SU-DHL-6 (cell line): ENCODE measurements around the gene IFNGR1.

Experiments used
- H2AFZ ChIP-seq: fragments of 200-600 bp; sonication (generic); 2 replicates; pipeline ENCODE4 v1.6.1; 2014; ENCODE audit warnings: low read depth, mild to moderate bottlenecking, moderate library complexity, mixed read lengths, antibody characterized with exemption, low read length; ENCODE audit not compliant: severe bottlenecking
- H3F3A ChIP-seq: fragments of 200-600 bp; shearing (Covaris generic); 2 replicates; pipeline ENCODE4 v1.6.0; 2016; ENCODE audit warnings: antibody characterized with exemption, mild to moderate bottlenecking; ENCODE audit not compliant: insufficient read depth
- H3K27ac ChIP-seq: fragments of 200-600 bp; sonication (generic); 2 replicates; pipeline ENCODE4 v1.5.1; 2016; ENCODE audit warnings: low read depth, mild to moderate bottlenecking, low read length, moderate library complexity, mixed read lengths
- H3K27me3 ChIP-seq: fragments of 200-600 bp; sonication (generic), shearing (Covaris generic); 2 replicates; pipeline ENCODE4 v1.6.0; 2014; ENCODE audit warnings: mild to moderate bottlenecking, low read length
- H3K36me3 ChIP-seq: fragments of 200-600 bp; sonication (generic); 2 replicates; pipeline ENCODE4 v1.6.1; 2014; ENCODE audit warnings: mild to moderate bottlenecking, low read length, mixed read lengths
- H3K4me2 ChIP-seq: fragments of 300-600, 200-600 bp; shearing (Covaris generic), sonication (generic); 2 replicates; pipeline ENCODE4 v1.6.0; 2014; ENCODE audit warnings: low read length, low read depth, mild to moderate bottlenecking; ENCODE audit not compliant: poor library complexity, severe bottlenecking
- H3K4me3 ChIP-seq: fragments of 200-600 bp; sonication (generic); 2 replicates; pipeline ENCODE4 v1.5.1; 2014; ENCODE audit warnings: antibody characterized with exemption, low read length, mild to moderate bottlenecking, mixed read lengths; ENCODE audit not compliant: insufficient read depth, poor library complexity, severe bottlenecking
- H3K79me2 ChIP-seq: fragments of 200-600 bp; sonication (generic); 2 replicates; pipeline ENCODE4 v1.6.1; 2014; ENCODE audit warnings: mild to moderate bottlenecking, low read length, moderate library complexity; ENCODE audit not compliant: insufficient read depth
- H3K9ac ChIP-seq: fragments of 200-600 bp; sonication (generic); 2 replicates; pipeline ENCODE4 v1.7.0; 2014; ENCODE audit warnings: mild to moderate bottlenecking, low read length
- H3K9me2 ChIP-seq: fragments of 200-600 bp; sonication (generic); replicated peaks from 2 replicates; pipeline ENCODE4 v1.6.1; 2014; ENCODE audit warnings: low read length; ENCODE audit not compliant: insufficient read depth
- H3K9me3 ChIP-seq: fragments of 200-600 bp; sonication (generic); 2 replicates; pipeline ENCODE4 v1.6.1; 2014; ENCODE audit warnings: low read length, mixed read lengths; ENCODE audit not compliant: insufficient read depth
- H4K20me1 ChIP-seq: fragments of 200-600 bp; sonication (generic); 2 replicates; pipeline ENCODE4 v1.6.1; 2014; ENCODE audit warnings: low read depth, mild to moderate bottlenecking, antibody characterized with exemption, low read length, moderate library complexity, mixed read lengths
- EZH2phosphoT487 ChIP-seq: fragments of 200-600 bp; sonication (generic), shearing (Covaris generic); conservative IDR thresholded peaks from 2 replicates; pipeline ENCODE4 v1.6.1; 2018; ENCODE audit warnings: mild to moderate bottlenecking, antibody characterized with exemption, low read length, moderate library complexity, mixed read lengths
- TF ChIP-seq, protein P1 (sequence below): fragments of 200-600 bp; sonication (generic); IDR thresholded peaks from one replicate; pipeline ENCODE4 v1.5.1; 2017; ENCODE audit warnings: antibody characterized with exemption, mild to moderate bottlenecking, low read length, moderate library complexity; ENCODE audit not compliant: insufficient read depth, poor library complexity, severe bottlenecking

Gene IFNGR1

GRCh38 chr6:137230547-137230946 lies 11.4 kb upstream of the IFNGR1 start:
- no peak overlapping the region for H3K4me2 ChIP-seq
- no peak overlapping the region for H3K9ac ChIP-seq
- TF ChIP-seq EZH2phosphoT487 = no peak
- TF ChIP-seq, protein P1, sequence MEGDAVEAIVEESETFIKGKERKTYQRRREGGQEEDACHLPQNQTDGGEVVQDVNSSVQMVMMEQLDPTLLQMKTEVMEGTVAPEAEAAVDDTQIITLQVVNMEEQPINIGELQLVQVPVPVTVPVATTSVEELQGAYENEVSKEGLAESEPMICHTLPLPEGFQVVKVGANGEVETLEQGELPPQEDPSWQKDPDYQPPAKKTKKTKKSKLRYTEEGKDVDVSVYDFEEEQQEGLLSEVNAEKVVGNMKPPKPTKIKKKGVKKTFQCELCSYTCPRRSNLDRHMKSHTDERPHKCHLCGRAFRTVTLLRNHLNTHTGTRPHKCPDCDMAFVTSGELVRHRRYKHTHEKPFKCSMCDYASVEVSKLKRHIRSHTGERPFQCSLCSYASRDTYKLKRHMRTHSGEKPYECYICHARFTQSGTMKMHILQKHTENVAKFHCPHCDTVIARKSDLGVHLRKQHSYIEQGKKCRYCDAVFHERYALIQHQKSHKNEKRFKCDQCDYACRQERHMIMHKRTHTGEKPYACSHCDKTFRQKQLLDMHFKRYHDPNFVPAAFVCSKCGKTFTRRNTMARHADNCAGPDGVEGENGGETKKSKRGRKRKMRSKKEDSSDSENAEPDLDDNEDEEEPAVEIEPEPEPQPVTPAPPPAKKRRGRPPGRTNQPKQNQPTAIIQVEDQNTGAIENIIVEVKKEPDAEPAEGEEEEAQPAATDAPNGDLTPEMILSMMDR = no peak
- no peak overlapping the region for H2AFZ ChIP-seq
- no peak overlapping the region for H3K27ac ChIP-seq
- no peaks in the 10 kb centered on the region for H3K79me2 ChIP-seq
- no peak overlapping the region for H3K4me3 ChIP-seq
- no peaks in the 10 kb centered on the region for H3K27me3 ChIP-seq
- H3K36me3 ChIP-seq = no peaks in the 10 kb centered on the region
- H3K9me2 ChIP-seq = no peaks in the 10 kb centered on the region
- no peaks in the 10 kb centered on the region for H3K9me3 ChIP-seq
- no peaks in the 10 kb centered on the region for H4K20me1 ChIP-seq
- no peaks in the 10 kb centered on the region for H3F3A ChIP-seq

DNA sequence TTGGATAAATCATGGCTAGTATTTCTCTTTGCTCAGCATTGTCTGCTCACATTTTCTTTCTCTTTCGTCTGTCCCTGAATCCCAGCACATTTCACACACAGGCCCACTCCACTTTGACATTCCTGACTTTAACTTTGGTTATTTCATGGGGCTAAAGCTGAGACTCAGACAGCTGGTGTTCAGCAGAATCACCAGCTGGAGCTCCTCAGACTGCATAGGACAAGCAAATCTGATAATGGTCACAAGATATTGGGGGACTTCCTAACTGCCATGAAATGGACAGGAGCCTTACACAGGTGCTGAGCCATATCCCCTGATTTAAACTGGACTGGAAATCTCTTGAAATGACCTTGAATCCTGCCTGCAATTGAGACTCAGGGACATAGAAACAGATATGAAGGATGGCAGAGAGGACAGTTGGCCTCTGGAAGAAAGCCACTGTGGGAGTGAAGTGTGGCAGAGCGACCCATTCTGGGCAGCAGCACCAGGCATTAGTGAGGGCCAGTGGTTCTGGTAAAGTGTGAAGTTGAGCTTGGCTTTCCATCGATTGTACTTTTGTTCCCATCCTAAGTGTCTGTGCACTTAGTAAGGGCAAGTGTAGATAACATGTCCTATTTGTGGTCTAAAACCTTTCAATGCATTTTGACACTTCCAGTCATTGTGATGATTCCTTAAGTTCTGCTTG lies 10.0 kb upstream of the IFNGR1 start:
- Histone ChIP-seq H3K27ac (no peak overlapping the region), H3K36me3 (no peaks in the 10 kb centered on the region), H4K20me1 (no peaks in the 10 kb centered on the region), H3K79me2 (no peaks in the 10 kb centered on the region), H3K9ac (no peak overlapping the region), H3K9me2 (no peaks in the 10 kb centered on the region), H3K27me3 (no peaks in the 10 kb centered on the region), H2AFZ (no peak overlapping the region), H3F3A (no peaks in the 10 kb centered on the region), H3K9me3 (no peaks in the 10 kb centered on the region), H3K4me2 (no peak overlapping the region), H3K4me3 (no peak overlapping the region)
- no peak for TF ChIP-seq EZH2phosphoT487
- TF ChIP-seq, protein P1 = no peak

DNA sequence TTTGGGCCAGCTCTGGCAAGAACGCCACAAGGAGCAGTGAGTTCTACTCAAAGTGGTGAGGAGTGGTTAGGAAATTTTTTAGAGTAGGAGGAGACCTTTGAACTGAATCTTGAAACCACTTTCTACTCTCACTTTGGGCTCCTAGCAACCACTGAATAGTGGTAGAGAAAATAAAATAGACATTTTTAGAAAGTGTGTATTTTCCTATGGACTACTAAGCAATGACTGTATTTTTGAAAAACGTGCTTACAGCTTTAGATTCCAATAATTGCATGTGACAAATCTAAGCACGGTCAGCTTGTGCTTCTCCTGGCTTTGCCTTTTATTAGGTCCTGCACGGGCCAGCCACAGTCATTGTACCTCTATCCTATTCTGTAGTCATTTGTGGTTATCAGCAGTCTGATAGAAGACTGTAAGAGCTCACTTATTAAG lies 8.7 kb upstream of the IFNGR1 start:
- no peak for TF ChIP-seq EZH2phosphoT487
- TF ChIP-seq, protein P1 = no peak
- H3K9me2 ChIP-seq = no peaks in the 10 kb centered on the region
- H2AFZ ChIP-seq = no peak overlapping the region
- 0 out of 2 replicates have a peak, but pooled peaks cover 10% of the 10 kb centered on the region for H3F3A ChIP-seq
- no peak overlapping the region for H3K4me3 ChIP-seq
- H3K27ac ChIP-seq = no peak overlapping the region
- no peaks in the 10 kb centered on the region for H3K27me3 ChIP-seq
- no peak overlapping the region for H3K4me2 ChIP-seq
- H3K79me2 ChIP-seq = no peaks in the 10 kb centered on the region
- no peaks in the 10 kb centered on the region for H3K36me3 ChIP-seq
- H3K9me3 ChIP-seq = no peaks in the 10 kb centered on the region
- H4K20me1 ChIP-seq = no peaks in the 10 kb centered on the region
- H3K9ac ChIP-seq = no peak overlapping the region
